Measurements from ENCODE around the gene KLHL14.

KLHL14 gene

DNA sequence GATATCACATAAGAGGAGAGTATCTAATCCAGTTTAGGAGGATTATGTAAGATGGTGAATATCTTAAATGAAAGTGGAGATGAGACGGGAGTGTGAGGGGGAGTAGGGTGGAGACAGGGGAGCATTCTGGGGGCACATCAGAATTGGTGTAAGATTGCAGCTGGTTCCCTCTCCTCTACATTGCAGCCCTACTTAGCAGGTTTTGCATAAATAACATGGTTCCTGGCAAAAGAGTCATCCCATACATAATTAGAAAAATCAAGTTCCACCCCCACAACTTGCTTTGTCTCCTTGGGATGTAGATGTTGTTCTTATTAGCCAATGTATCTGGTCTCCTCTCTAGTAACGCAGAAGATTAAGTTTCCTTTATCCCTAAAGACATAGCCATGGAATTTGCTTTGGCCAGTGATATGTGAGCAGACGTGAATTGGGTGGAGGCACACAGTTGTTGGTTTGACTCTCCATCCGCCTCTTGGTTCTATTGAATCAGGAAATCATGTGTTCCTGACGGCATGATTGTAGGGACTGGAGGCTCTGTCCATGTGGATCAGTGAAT lies 137.9 kb downstream of the KLHL14 start:
- no peaks in the 10 kb centered on the region for H3K4me1 ChIP-seq (ENCODE audit: low read length)
- H3K79me2 ChIP-seq (ENCODE audit: low read length): no peaks in the 10 kb centered on the region
- H3K9ac ChIP-seq (ENCODE audit: low read length): no peak overlapping the region
- H3K36me3 ChIP-seq (replicated peaks; ENCODE audit: low read depth, low read length): no peaks in the 10 kb centered on the region
- no peak overlapping the region for H3K4me3 ChIP-seq (ENCODE audit: low read length)
- no peak overlapping the region for H3K4me2 ChIP-seq (ENCODE audit: low read length)
- H3K9me3 ChIP-seq (ENCODE audit: insufficient read depth, low read length): no peaks in the 10 kb centered on the region
- H3K27ac ChIP-seq (ENCODE audit: low read length): no peak overlapping the region
- H3K27me3 ChIP-seq (ENCODE audit: low read depth, low read length): no peaks in the 10 kb centered on the region
- H2AFZ ChIP-seq (ENCODE audit: low read depth, low read length): no peak overlapping the region; the same call in 1 of the 2 replicates
- TF ChIP-seq, protein P1, sequence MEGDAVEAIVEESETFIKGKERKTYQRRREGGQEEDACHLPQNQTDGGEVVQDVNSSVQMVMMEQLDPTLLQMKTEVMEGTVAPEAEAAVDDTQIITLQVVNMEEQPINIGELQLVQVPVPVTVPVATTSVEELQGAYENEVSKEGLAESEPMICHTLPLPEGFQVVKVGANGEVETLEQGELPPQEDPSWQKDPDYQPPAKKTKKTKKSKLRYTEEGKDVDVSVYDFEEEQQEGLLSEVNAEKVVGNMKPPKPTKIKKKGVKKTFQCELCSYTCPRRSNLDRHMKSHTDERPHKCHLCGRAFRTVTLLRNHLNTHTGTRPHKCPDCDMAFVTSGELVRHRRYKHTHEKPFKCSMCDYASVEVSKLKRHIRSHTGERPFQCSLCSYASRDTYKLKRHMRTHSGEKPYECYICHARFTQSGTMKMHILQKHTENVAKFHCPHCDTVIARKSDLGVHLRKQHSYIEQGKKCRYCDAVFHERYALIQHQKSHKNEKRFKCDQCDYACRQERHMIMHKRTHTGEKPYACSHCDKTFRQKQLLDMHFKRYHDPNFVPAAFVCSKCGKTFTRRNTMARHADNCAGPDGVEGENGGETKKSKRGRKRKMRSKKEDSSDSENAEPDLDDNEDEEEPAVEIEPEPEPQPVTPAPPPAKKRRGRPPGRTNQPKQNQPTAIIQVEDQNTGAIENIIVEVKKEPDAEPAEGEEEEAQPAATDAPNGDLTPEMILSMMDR (IDR thresholded peaks at IDR 0.05; ENCODE audit: low read depth, low read length): no peak
- TF ChIP-seq EZH2phosphoT487 (IDR thresholded peaks at IDR 0.05; ENCODE audit: low read depth): no peak
- no peaks in the 10 kb centered on the region for H4K20me1 ChIP-seq (ENCODE audit: insufficient read depth, low read length)

DNA sequence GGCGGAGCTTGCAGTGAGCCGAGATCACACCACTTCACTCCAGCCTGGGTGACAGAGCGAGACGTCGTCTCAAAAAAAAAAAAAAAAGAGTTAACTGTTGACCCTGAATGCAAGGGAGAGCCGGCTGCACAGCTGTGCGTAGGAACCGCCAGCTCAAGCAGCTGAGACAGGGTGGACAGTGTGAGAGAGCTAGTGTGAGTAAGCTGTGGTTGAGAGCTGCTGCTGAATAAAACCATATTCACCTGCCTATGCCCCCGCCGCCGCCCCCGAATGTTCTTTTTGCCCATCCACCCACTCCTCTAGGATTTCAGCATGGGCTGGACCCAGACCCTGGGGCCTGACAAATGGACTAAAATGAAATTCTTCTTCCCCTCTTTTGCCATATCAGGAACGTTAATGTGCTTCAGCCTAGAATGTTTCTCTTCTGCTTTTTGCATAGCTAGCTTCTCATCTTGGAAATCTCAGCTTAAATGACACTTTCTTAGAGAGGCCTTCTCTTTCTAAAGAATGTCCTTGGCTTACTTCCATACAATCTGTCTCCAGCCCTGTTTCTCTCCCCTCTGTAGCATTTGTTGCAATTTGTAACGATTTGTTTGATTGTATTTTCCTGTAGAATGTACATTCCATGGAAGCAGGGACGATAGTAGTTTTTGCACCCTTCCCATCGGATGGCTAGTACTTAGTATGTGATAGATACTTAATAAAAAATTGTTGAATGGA lies 142.7 kb downstream of the KLHL14 start:
- no peaks in the 10 kb centered on the region for H3K9me3 ChIP-seq (ENCODE audit: insufficient read depth, low read length)
- no peaks in the 10 kb centered on the region for H3K27me3 ChIP-seq (ENCODE audit: low read depth, low read length)
- H4K20me1 ChIP-seq (ENCODE audit: insufficient read depth, low read length): no peaks in the 10 kb centered on the region
- H3K4me3 ChIP-seq (ENCODE audit: low read length): no peak overlapping the region
- no peaks in the 10 kb centered on the region for H3K4me1 ChIP-seq (ENCODE audit: low read length)
- no peak for TF ChIP-seq EZH2phosphoT487 (IDR thresholded peaks at IDR 0.05; ENCODE audit: low read depth)
- TF ChIP-seq, protein P1 (IDR thresholded peaks at IDR 0.05; ENCODE audit: low read depth, low read length): no peak
- H3K27ac ChIP-seq (ENCODE audit: low read length): no peak overlapping the region
- no peak overlapping the region for H3K4me2 ChIP-seq (ENCODE audit: low read length)
- no peaks in the 10 kb centered on the region for H3K79me2 ChIP-seq (ENCODE audit: low read length)
- no peak overlapping the region for H2AFZ ChIP-seq (ENCODE audit: low read depth, low read length)
- no peak overlapping the region for H3K9ac ChIP-seq (ENCODE audit: low read length)
- H3K36me3 ChIP-seq (replicated peaks; ENCODE audit: low read depth, low read length): no peaks in the 10 kb centered on the region

DNA sequence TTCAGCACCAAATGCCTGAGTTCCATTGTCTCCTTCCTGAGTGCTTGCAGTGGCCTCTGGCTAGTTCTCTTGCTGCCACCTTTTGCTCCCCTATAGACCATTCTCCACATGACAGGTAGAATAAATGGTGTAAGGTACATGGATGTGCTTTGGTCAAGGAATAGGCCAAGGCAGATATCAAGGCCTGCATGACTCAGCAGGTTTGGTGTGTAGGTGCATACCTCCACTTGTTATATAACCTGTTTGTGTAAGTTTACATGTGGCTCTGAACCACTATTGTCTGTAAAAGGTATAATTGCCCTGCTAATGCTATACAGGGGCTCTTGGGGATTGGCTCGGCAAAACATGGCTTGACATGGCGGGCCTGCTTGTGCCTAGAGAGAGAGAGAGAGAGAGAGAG lies 143.5 kb downstream of the KLHL14 start:
- H3K9me3 ChIP-seq (ENCODE audit: insufficient read depth, low read length): no peaks in the 10 kb centered on the region
- no peaks in the 10 kb centered on the region for H3K27me3 ChIP-seq (ENCODE audit: low read depth, low read length)
- H3K4me1 ChIP-seq (ENCODE audit: low read length): no peaks in the 10 kb centered on the region
- H3K36me3 ChIP-seq (replicated peaks; ENCODE audit: low read depth, low read length): no peaks in the 10 kb centered on the region
- H2AFZ ChIP-seq (ENCODE audit: low read depth, low read length): no peak overlapping the region
- no peak overlapping the region for H3K4me2 ChIP-seq (ENCODE audit: low read length)
- no peak overlapping the region for H3K9ac ChIP-seq (ENCODE audit: low read length)
- TF ChIP-seq, protein P1 (IDR thresholded peaks at IDR 0.05; ENCODE audit: low read depth, low read length): no peak
- no peak for TF ChIP-seq EZH2phosphoT487 (IDR thresholded peaks at IDR 0.05; ENCODE audit: low read depth)
- no peak overlapping the region for H3K4me3 ChIP-seq (ENCODE audit: low read length)
- H4K20me1 ChIP-seq (ENCODE audit: insufficient read depth, low read length): no peaks in the 10 kb centered on the region
- H3K27ac ChIP-seq (ENCODE audit: low read length): no peak overlapping the region
- no peaks in the 10 kb centered on the region for H3K79me2 ChIP-seq (ENCODE audit: low read length)

DNA sequence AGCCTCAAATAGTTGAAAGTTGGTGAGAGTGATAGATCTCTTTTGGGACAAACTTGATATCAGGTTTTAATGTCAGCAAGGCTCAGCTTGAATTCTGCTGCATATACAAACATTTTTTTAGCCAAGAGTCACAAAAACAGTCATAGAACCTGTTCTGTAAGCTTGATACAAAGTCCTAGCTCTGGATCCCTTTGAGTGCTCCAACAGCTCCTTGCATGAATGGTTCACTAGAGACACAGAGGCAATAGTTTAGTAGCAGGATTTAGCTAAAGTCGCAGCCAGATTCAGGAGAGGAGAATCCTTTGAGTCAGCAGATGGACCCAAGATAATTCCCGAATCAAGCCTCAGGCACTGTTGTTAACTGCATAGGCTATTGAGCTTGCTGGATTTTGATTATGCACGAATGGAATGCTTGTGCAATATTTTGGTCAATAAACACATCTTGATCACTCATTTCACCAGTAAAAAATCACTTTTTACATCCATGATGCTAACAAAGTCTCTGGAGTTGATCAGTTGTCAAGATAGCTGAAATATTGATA lies 148.6 kb downstream of the KLHL14 start:
- no peaks in the 10 kb centered on the region for H3K4me1 ChIP-seq (ENCODE audit: low read length)
- no peak overlapping the region for H3K4me3 ChIP-seq (ENCODE audit: low read length)
- H3K4me2 ChIP-seq (ENCODE audit: low read length): no peak overlapping the region
- TF ChIP-seq EZH2phosphoT487 (IDR thresholded peaks at IDR 0.05; ENCODE audit: low read depth): no peak
- TF ChIP-seq, protein P1 (IDR thresholded peaks at IDR 0.05; ENCODE audit: low read depth, low read length): no peak
- H2AFZ ChIP-seq (ENCODE audit: low read depth, low read length): no peak overlapping the region
- no peak overlapping the region for H3K27ac ChIP-seq (ENCODE audit: low read length)
- no peak overlapping the region for H3K9ac ChIP-seq (ENCODE audit: low read length)
- H4K20me1 ChIP-seq (ENCODE audit: insufficient read depth, low read length): no peaks in the 10 kb centered on the region
- no peaks in the 10 kb centered on the region for H3K27me3 ChIP-seq (ENCODE audit: low read depth, low read length)
- no peaks in the 10 kb centered on the region; the same call in 1 of the 2 replicates for H3K9me3 ChIP-seq (ENCODE audit: insufficient read depth, low read length)
- H3K79me2 ChIP-seq (ENCODE audit: low read length): no peaks in the 10 kb centered on the region
- H3K36me3 ChIP-seq (replicated peaks; ENCODE audit: low read depth, low read length): no peaks in the 10 kb centered on the region

Measured in OCI-LY3 (cell line).